HL-60/S4 treated with retinoic acid at 250 ng/mL for 4 days and 3 days (cell line): ENCODE data around the gene ZCWPW2.

ENCODE experiments used
- in situ Hi-C: fragments of 300-500 bp; cut with MboI; formaldehyde crosslinking; loops from 2 replicates; pipeline ENCODE4 v1.7.0; 2022; ENCODE audit warnings: low sequenced_read_pairs

ZCWPW2 gene

GRCh38 chr3:28574036-28574435 lies 225.5 kb downstream of the ZCWPW2 start:
- in situ Hi-C loops = no loop called here

GRCh38 chr3:28575100-28575745 lies 226.7 kb downstream of the ZCWPW2 start:
- in situ Hi-C loops = no loop called here
